Measurements from ENCODE around the gene VPS41. TPM values are rescaled to one million over a fixed set of nuclear protein-coding genes. Genes with fewer than 3 reads are reported as not detected.

VPS41 gene
- total and polyA plus RNA-seq, 2 donors from 2014 or later: 21.8 to 94.0 TPM

DNA sequence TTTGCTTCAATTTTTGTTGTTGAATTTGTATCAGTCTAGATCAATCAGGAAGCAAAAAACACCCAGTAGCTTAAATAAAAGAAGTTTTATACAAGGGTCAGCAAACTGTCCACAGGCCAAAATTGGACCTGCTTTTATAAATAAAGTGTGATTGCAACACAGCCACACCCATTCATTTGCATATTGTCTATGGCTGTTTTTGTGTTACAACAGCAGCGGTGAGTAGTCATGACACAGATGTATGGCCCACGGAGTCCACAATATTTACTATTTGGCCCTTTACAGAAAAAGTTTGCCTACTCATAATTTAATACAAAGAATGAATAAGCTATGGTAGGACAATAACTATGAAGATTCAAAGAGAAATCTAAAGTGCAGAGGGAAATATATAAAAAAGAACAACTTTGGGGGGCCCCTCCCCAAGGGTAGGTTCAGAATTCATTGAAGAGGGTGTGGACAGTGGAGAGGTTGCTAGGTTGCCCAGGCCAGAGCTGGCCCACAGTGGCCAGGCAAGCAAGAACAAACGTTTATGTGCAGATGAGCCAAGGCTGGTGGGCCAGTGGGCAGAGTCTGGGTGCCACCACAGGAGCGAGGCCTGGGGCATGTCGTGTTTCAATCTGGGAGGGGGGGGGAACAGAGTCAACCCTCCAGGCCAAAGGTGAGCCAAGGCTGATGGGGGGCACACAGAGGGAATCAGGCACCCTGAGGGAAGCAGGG, 230.9 kb downstream of the VPS41 start:
- no peak overlapping the region for H3K27ac ChIP-seq (ENCODE audit: low read depth in 2 of 2, low read length in 2 of 2)
- FAIRE-seq: no peak
- no peaks in the 10 kb centered on the region for H3K36me3 ChIP-seq (ENCODE audit: control insufficient read depth in 2 of 3, insufficient read depth in 3 of 3, low read length in 3 of 3)
- no peaks in the 10 kb centered on the region for H3K27me3 ChIP-seq (ENCODE audit: control insufficient read depth, insufficient read depth, low read length)
- DNase-seq: no peak
- no peaks in the 10 kb centered on the region for H3K4me1 ChIP-seq (ENCODE audit: control insufficient read depth in 2 of 3, insufficient read depth in 2 of 3, low read depth in 1 of 3, low read length in 3 of 3)
- no peak overlapping the region for H3K4me3 ChIP-seq (ENCODE audit: low read length in 3 of 3)
- no peak for TF ChIP-seq CTCF (IDR thresholded peaks at IDR 0.05; ENCODE audit: borderline replicate concordance, extremely low read depth, insufficient read depth)
- H3K9me3 ChIP-seq (ENCODE audit: control insufficient read depth in 2 of 3, insufficient read depth in 1 of 3, low read length in 3 of 3): no peaks in the 10 kb centered on the region
- intact Hi-C loops (cut with DNase I): no loop called here
- H3K9ac ChIP-seq (ENCODE audit: low read length in 3 of 3): no peak overlapping the region

DNA sequence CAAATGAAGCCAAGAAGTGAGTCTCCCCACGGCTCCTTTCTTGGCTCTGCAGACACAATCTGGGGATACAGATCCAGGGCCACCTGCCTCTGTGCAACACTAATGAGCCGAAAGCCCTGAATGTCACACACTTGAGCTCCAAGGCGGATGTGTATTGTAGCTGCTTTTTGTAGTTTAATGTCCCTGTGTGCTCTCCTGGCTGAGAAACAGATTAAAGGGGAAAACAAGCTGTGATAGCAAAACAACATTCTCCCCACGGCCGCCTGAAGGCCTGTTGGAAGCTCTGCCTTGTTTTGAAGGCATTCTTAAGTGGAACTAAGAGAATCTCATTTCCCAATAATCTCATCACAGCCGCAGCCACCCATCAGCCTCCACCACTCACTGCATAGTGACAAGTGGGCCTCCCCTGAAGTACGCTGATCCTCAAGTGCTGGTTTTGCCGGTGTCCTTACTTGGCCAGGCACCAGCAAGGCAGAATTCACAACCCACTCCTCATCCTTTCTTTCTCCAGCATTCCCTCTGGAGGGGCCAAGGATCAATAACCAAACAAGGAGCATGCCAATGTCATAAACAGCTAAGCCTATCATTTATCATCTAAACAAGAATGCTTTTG, 233.4 kb downstream of the VPS41 start:
- Histone ChIP-seq H3K27ac (ENCODE audit: low read depth in 2 of 2, low read length in 2 of 2) (no peak overlapping the region), H3K36me3 (ENCODE audit: control insufficient read depth in 2 of 3, insufficient read depth in 3 of 3, low read length in 3 of 3) (no peaks in the 10 kb centered on the region), H3K9ac (ENCODE audit: low read length in 3 of 3) (no peak overlapping the region), H3K4me1 (ENCODE audit: control insufficient read depth in 2 of 3, insufficient read depth in 2 of 3, low read depth in 1 of 3, low read length in 3 of 3) (no peaks in the 10 kb centered on the region), H3K4me3 (ENCODE audit: low read length in 3 of 3) (no peak overlapping the region), H3K9me3 (ENCODE audit: control insufficient read depth in 2 of 3, insufficient read depth in 1 of 3, low read length in 3 of 3) (no peaks in the 10 kb centered on the region), H3K27me3 (ENCODE audit: control insufficient read depth, insufficient read depth, low read length) (no peaks in the 10 kb centered on the region)
- no peak for FAIRE-seq
- TF ChIP-seq CTCF (IDR thresholded peaks at IDR 0.05; ENCODE audit: borderline replicate concordance, extremely low read depth, insufficient read depth): no peak
- intact Hi-C loops (cut with DNase I): no loop called here
- DNase-seq: no peak

GRCh38 chr7:38674513-38674912, 234.5 kb downstream of the VPS41 start:
- no peaks in the 10 kb centered on the region for H3K9me3 ChIP-seq (ENCODE audit: control insufficient read depth in 2 of 3, insufficient read depth in 1 of 3, low read length in 3 of 3)
- FAIRE-seq: no peak
- no peak for TF ChIP-seq CTCF (IDR thresholded peaks at IDR 0.05; ENCODE audit: borderline replicate concordance, extremely low read depth, insufficient read depth)

More at GRCh38 chr7:38674513-38674912, 234.5 kb downstream of the VPS41 start:
- Histone ChIP-seq H3K4me1 (ENCODE audit: control insufficient read depth in 2 of 3, insufficient read depth in 2 of 3, low read depth in 1 of 3, low read length in 3 of 3) (no peaks in the 10 kb centered on the region), H3K9ac (ENCODE audit: low read length in 3 of 3) (no peak overlapping the region), H3K27me3 (ENCODE audit: control insufficient read depth, insufficient read depth, low read length) (no peaks in the 10 kb centered on the region), H3K4me3 (ENCODE audit: low read length in 3 of 3) (no peak overlapping the region), H3K27ac (ENCODE audit: low read depth in 2 of 2, low read length in 2 of 2) (no peak overlapping the region), H3K36me3 (ENCODE audit: control insufficient read depth in 2 of 3, insufficient read depth in 3 of 3, low read length in 3 of 3) (no peaks in the 10 kb centered on the region)
- no peak for DNase-seq
- intact Hi-C loops (cut with DNase I): no loop called here
